HCEC 1CT (cell line): Measurements from ENCODE around the gene RAB3IL1.
"Not testable (repeated sequence)": the region's sequence is repeated elsewhere in the genome, so short reads cannot be mapped to it uniquely, and the experiment has no call there.

ENCODE experiments used
- DNase-seq: peaks from one replicate; pipeline ENCODE4 v3.0.0-alpha.2; 2017

Gene RAB3IL1, protein sequence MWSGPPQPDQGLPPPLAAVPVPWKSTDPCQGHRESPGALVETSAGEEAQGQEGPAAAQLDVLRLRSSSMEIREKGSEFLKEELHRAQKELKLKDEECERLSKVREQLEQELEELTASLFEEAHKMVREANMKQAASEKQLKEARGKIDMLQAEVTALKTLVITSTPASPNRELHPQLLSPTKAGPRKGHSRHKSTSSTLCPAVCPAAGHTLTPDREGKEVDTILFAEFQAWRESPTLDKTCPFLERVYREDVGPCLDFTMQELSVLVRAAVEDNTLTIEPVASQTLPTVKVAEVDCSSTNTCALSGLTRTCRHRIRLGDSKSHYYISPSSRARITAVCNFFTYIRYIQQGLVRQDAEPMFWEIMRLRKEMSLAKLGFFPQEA

GRCh38 chr11:61917334-61918109, at the start of gene RAB3IL1:
Gene RAB3IL1, minus strand, starts transcription at chr11:61917566. Its CDS starts 199 bp downstream, at chr11:61917367.
- DNase-seq = no peak

- DNase-seq = peak; percentile 35
Observed at GRCh38 chr11:61966734-61967115, 49.4 kb upstream of the RAB3IL1 start.

DNA sequence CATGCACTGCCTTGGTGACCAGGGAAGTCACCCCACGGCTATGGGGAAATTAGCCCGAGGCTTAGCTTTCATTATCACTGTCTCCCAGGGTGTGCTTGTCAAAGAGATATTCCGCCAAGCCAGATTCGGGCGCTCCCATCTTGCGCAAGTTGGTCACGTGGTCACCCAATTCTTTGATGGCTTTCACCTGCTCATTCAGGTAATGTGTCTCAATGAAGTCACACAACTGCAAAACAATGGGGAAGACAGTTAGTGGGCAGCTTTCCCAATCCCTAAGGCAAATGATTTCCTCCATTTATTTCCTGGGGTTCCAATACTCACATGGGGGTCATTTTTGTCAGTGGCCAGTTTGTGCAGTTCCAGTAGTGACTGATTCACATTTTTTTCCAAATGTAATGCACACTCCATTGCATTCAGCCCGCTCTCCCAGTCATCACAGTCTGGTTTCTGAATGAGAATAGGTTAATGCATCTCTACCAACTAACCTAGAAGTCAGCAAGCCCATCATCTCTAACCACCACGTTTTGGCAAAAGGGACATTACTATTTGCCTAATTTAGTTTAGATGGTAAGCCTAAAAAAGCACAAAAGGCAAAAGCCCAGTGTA, 47.4 kb upstream of the RAB3IL1 start:
- DNase-seq = not testable (repeated sequence)

DNA sequence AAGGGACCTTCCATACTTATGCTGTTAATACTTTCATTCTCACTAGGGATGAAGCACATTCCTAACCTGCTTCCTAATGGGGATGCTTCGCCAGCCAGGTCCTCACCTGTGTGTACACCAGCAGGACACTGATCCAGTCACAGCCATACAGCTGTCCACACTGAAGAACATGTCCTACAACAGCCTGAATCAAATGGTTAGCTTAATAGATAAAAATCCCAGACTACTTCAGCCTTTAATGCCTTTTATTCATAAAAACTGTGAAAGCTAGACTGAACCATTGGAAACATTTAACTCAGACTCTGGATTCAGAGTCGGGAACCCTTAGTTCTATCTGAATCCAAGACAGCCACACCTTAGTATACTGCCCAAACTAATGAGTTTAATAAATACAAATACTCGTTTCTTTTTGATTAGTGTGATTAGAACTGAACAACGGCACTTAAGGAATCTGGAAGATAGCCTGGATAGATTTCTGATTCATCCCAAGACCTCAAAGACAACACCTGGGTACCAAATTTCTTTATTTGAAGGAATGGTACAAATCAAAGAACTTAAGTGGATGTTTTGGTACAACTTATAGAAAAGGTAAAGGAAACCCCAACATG, 46.8 kb upstream of the RAB3IL1 start:
- no peak for DNase-seq

DNA sequence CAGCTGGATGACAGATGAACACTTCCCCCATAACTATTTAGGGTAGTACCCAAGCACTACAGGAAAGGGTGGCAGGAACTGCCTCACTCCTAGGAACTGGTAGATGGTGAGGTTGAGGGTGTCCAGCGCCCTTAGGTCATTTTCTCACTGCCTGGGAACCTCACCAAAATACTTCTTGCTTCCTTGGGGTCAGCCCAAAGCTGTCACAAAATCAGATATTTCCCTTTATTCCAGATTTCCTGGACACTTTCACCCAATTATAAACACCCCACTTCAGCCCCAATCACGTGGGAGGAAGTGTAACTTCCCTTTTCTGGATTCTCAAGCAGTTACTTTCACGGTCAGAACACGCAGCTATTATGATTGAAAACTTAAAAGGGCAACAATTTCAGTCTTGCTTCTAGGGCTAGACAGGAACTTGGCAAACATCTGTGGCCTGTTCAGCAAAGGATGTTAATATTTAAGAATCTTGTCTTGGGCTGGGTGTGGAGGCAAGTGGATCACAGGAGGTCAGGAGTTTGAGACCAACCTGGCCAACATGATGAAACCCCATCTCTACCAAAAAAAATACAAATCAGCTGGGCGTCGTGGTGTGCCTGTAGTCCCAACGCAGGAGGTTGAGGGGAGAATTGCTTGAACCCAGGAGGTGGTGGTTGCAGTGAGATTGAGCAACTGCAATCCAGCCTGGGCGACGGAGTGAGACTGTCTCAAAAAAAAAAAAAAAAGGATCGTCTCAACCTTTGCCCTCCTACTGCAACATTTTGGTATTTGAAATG, 46.1 kb upstream of the RAB3IL1 start:
- DNase-seq = peak; percentile 52

DNA sequence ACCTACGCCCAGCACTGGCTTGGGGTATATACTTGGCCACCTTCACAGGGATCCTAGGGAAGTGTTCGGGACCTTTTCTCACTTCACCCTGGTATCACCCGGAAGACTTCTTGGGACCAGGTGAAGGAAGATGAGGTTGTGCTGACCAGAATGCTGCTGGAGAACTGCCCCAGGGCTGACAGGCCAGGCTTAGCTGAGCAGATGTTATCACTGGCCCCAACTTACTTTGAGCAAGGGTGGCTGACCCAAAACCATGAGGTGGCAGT, 45.6 kb upstream of the RAB3IL1 start:
- DNase-seq = no peak

DNA sequence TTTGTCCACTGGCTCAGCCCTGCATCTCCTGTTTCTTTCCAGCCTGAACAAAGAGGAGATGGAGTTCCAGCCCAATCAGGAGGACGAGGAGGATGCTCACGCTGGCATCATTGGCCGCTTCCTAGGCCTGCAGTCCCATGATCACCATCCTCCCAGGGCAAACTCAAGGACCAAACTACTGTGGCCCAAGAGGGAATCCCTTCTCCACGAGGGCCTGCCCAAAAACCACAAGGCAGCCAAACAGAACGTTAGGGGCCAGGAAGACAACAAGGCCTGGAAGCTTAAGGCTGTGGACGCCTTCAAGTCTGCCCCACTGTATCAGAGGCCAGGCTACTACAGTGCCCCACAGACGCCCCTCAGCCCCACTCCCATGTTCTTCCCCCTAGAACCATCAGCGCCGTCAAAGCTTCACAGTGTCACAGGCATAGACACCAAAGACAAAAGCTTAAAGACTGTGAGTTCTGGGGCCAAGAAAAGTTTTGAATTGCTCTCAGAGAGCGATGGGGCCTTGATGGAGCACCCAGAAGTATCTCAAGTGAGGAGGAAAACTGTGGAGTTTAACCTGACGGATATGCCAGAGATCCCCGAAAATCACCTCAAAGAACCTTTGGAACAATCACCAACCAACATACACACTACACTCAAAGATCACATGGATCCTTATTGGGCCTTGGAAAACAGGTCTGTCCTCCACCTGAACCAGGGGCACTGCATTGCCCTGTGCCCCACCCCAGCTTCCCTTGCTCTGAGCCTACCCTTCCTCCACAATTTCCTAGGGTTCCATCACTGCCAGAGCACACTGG, 45.0 kb upstream of the RAB3IL1 start:
- no peak for DNase-seq

- no peak for DNase-seq
Observed at GRCh38 chr11:61961570-61962212, 44.3 kb upstream of the RAB3IL1 start.

GRCh38 chr11:61960532-61960931, 43.2 kb upstream of the RAB3IL1 start:
- DNase-seq = no peak

- DNase-seq = no peak
Observed at GRCh38 chr11:61959678-61960077, 42.3 kb upstream of the RAB3IL1 start.

DNA sequence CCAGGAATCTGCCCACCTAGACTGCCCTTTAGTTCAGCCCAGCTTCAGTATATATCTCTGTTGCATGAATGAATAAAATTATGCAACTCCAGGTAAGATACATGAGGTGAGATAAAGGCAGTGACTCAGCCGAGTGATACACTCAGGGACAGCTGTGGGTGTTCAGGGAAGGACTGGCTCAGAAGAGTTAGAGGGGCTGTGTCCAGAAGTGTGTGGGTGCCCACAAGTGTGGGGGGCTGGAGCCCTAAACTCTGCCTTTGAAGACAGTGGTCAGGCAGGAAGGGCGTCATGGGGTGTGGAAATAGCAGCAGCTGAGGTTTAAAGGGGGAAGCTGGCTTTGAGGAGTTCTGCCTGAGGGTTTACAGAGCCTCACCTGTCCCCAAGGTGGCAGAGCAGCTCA, 41.7 kb upstream of the RAB3IL1 start:
- no peak for DNase-seq

DNA sequence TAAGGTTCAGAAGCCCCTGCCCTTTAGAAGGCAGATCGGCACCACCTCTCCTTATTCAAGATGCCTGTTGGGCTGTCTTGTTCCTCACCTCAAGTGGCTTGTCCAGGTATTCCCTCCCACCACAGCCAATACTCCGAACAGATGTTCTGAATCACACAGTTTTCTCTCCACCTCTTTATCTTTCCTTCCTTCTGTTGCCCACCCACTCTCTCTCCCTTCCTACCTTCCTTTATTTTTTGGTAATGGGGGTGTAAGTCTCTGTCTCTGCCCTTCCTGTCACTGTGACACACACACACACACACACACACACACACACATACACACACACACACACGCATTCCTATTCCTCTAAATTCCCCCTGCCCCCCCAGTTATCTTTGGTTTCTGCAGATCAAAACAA, 41.2 kb upstream of the RAB3IL1 start:
- no peak for DNase-seq

GRCh38 chr11:61957021-61957770, 39.8 kb upstream of the RAB3IL1 start:
- no peak for DNase-seq

- no peak for DNase-seq
Observed at GRCh38 chr11:61956191-61957020, 39.0 kb upstream of the RAB3IL1 start.

DNA sequence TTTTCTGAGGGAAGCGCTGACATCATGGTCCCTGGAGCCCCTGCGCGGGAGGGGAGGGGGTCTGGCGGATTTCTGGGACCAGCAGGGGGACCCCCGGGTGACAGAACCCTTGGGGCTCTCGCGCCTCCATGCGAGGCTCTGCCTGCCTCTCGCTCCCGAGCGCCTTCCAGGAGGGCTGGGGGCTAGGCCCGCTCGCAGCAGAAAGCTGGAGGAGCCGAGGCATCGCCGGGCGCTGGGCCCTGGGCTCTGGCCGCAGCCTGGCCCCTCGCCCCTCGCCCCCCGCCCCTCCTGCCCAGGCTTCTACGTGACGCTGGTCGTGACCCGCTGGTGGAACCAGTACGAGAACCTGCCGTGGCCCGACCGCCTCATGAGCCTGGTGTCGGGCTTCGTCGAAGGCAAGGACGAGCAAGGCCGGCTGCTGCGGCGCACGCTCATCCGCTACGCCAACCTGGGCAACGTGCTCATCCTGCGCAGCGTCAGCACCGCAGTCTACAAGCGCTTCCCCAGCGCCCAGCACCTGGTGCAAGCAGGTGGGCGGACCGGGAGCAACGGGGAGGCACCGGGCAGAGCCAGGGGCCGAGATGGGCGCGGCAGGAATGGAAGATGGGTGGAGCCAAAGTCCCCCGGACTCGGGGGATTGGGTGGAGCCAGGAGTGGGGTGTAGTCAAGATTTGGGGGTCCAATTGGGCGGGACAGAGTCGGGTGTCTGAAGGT, 38.2 kb upstream of the RAB3IL1 start:
- no peak for DNase-seq

DNA sequence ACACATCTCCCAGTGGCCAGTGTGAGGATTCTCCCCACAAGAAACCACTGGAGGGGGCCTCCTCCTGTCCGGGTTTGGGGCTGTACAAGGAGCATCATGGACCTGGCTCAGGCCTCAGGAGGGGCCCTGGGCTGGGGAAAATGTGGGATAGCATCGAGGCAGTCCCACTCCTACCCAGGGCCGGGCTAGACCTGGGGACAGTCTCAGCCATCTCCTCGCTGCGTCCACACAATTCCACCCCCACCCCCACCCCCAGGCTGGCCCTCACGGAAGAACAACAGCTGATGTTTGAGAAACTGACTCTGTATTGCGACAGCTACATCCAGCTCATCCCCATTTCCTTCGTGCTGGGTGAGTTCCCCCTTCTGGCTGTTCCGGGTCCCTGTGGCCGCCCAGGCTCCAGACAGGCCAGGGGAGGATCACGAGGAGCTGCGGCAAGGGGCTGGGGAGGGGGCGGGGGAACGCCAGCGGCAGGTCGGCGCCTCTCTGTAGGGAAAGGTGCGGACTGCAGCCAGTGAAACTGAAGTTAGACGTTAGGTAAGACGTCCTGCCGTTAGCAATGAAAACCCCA, 37.6 kb upstream of the RAB3IL1 start:
- DNase-seq = peak; percentile 88

DNA sequence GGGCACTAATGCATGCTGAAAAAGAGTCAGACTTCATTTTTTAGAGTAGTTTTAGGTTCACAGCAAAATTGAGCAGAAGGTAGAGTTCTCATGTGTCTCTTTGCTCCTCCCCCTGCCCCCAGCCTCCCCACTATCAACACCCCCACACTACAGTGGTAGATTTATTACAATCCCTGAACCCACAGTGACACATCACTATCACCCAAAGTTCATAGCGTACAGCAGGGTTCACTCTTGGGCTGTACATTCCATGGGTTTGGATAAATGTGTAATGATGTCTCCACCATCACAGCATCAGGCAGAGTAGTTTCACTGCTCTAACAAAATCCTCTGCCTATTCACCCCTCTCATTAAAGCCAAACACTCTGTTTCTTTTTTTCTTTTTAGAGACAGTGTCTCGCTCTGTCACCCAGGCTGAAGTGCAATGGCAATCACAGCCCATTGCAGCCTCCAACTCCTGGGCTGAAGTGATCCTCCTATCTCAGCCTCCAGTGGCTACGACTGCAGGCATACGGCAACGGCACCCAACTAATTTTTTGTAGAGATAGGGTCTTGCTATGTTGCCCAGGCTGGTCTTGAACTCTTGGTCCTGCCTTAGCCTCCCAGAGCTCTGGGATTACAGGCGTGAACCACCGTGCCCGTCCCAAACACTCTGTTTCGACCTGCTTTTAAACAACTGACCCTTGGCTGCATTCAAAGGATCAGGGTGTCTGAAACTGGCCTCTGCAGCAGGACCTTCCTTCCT, 36.9 kb upstream of the RAB3IL1 start:
- DNase-seq = peak; percentile 59

- not testable (repeated sequence) for DNase-seq
Observed at GRCh38 chr11:61953632-61954031, 36.3 kb upstream of the RAB3IL1 start.
